ENCODE measurements around the gene BHMT. TPM values are rescaled to one million over a fixed set of nuclear protein-coding genes. Genes with fewer than 3 reads are reported as not detected.

BHMT gene
- total RNA-seq, 2 experiments from 2014 or later = not detected

GRCh38 chr5:79136618-79137017, 25.0 kb downstream of the BHMT start:
- no peak overlapping the region for H3K4me3 ChIP-seq (ENCODE audit: low read depth, low read length, poor library complexity, severe bottlenecking)
- no peak overlapping the region for H3K27ac ChIP-seq (ENCODE audit: low read depth, low read length, poor library complexity, severe bottlenecking)
- H3K4me1 ChIP-seq (ENCODE audit: insufficient read depth, low read length, poor library complexity, severe bottlenecking) = peaks cover 10% of the 10 kb centered on the region
- no TSS peak for BruUV-seq (replicated peaks)
- ChIA-PET POLR2A (no interaction called here), CTCF (ENCODE audit: unreplicated experiment) (no interaction called here)
- TF ChIP-seq CTCF (conservative IDR thresholded peaks at IDR 0.05; ENCODE audit: low read length) (no peak), EZH2phosphoT487 (IDR thresholded peaks at IDR 0.05; ENCODE audit: borderline replicate concordance, low read depth, low read length) (no peak)
- no peak overlapping the region for H2AFZ ChIP-seq (ENCODE audit: low read length)
- no peaks in the 10 kb centered on the region for H3K36me3 ChIP-seq (ENCODE audit: insufficient read depth, low read length)
- H3K9me3 ChIP-seq (ENCODE audit: low read length) = no peaks in the 10 kb centered on the region
- intact Hi-C loops (cut with micrococcal nuclease; ENCODE audit: unreplicated experiment) = no loop called here
- no peaks in the 10 kb centered on the region for H3K9me2 ChIP-seq (ENCODE audit: insufficient read depth, low read length)
- H3K4me2 ChIP-seq (ENCODE audit: low read length) = no peak overlapping the region
- no peak for DNase-seq (ENCODE audit: low spot score)
- no peaks in the 10 kb centered on the region for H3K79me2 ChIP-seq (ENCODE audit: insufficient read depth, low read depth, low read length)
- H4K20me1 ChIP-seq (ENCODE audit: insufficient read depth, low read length) = no peaks in the 10 kb centered on the region

GRCh38 chr5:79140553-79140952, 28.9 kb downstream of the BHMT start:
- ChIA-PET POLR2A (interaction anchor here (0.6 kb wide), 1 partner anchor 125 kb away, joined by 3 read pairs; no protein-coding TSS in a partner anchor), CTCF (ENCODE audit: unreplicated experiment) (no interaction called here)
- TF ChIP-seq CTCF (conservative IDR thresholded peaks at IDR 0.05; ENCODE audit: low read length) (no peak), EZH2phosphoT487 (IDR thresholded peaks at IDR 0.05; ENCODE audit: borderline replicate concordance, low read depth, low read length) (no peak)
- no peak overlapping the region for H3K27ac ChIP-seq (ENCODE audit: low read depth, low read length, poor library complexity, severe bottlenecking)
- H3K4me2 ChIP-seq (ENCODE audit: low read length) = no peak overlapping the region
- DNase-seq (ENCODE audit: low spot score) = no peak
- H3K79me2 ChIP-seq (ENCODE audit: insufficient read depth, low read depth, low read length) = no peaks in the 10 kb centered on the region
- H3K36me3 ChIP-seq (ENCODE audit: insufficient read depth, low read length) = no peaks in the 10 kb centered on the region
- intact Hi-C loops (cut with micrococcal nuclease; ENCODE audit: unreplicated experiment) = no loop called here
- no TSS peak for BruUV-seq (replicated peaks)
- H2AFZ ChIP-seq (ENCODE audit: low read length) = no peak overlapping the region
- H4K20me1 ChIP-seq (ENCODE audit: insufficient read depth, low read length) = no peaks in the 10 kb centered on the region
- H3K9me2 ChIP-seq (ENCODE audit: insufficient read depth, low read length) = no peaks in the 10 kb centered on the region
- no peak overlapping the region for H3K4me3 ChIP-seq (ENCODE audit: low read depth, low read length, poor library complexity, severe bottlenecking)
- no peaks in the 10 kb centered on the region for H3K9me3 ChIP-seq (ENCODE audit: low read length)
- no peaks in the 10 kb centered on the region for H3K4me1 ChIP-seq (ENCODE audit: insufficient read depth, low read length, poor library complexity, severe bottlenecking)

DNA sequence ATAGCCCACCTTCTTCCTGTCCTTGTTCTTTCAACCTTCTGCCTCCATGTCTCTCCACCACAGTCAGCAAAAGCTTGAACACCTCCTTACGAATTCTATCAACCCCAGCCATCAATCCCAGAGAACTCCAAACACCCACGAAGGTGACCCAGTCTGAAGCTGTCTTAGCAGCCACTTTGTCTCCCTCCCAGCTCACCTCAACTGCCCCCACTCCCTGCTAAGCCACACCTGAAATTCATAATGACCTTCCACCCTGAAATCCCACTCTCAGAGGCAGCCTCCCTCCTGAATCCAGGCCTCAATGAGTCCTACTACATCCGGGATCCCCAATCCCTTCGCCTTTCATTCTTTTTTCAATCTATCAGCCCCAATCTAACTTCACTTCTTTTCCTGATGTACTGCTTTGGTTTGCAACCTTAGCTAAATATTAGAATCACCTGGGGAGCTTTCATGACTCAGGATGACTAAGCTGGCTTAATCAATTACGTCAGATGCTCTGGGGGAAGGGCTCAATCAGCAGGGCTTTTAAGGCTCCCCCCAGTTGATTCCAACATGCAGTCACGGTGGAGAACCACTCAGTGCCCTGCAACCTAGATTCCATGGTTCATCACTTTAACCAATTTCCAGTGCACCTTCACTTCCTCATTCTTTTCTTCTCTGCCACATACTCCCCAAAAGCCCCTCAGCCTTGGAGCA, 32.2 kb downstream of the BHMT start:
- CTCF ChIA-PET (ENCODE audit: unreplicated experiment) = no interaction called here
- H3K4me2 ChIP-seq (ENCODE audit: low read length) = no peak overlapping the region
- BruUV-seq (replicated peaks) = no TSS peak
- no peaks in the 10 kb centered on the region for H4K20me1 ChIP-seq (ENCODE audit: insufficient read depth, low read length)
- no peaks in the 10 kb centered on the region for H3K9me3 ChIP-seq (ENCODE audit: low read length)
- H3K36me3 ChIP-seq (ENCODE audit: insufficient read depth, low read length) = no peaks in the 10 kb centered on the region
- intact Hi-C loops (cut with micrococcal nuclease; ENCODE audit: unreplicated experiment) = no loop called here
- no peak for DNase-seq (ENCODE audit: low spot score)
- no peaks in the 10 kb centered on the region for H3K79me2 ChIP-seq (ENCODE audit: insufficient read depth, low read depth, low read length)
- H3K9me2 ChIP-seq (ENCODE audit: insufficient read depth, low read length) = no peaks in the 10 kb centered on the region
- H3K4me3 ChIP-seq (ENCODE audit: low read depth, low read length, poor library complexity, severe bottlenecking) = no peak overlapping the region
- no peak overlapping the region for H3K27ac ChIP-seq (ENCODE audit: low read depth, low read length, poor library complexity, severe bottlenecking)
- TF ChIP-seq EZH2phosphoT487 (IDR thresholded peaks at IDR 0.05; ENCODE audit: borderline replicate concordance, low read depth, low read length) (no peak), CTCF (conservative IDR thresholded peaks at IDR 0.05; ENCODE audit: low read length) (no peak)
- POLR2A ChIA-PET = interaction anchor here (0.6 to 2.7 kb wide), 2 partner anchors 11 to 79 kb away, joined by 4 to 17 read pairs; no protein-coding TSS in a partner anchor
- no peaks in the 10 kb centered on the region for H3K4me1 ChIP-seq (ENCODE audit: insufficient read depth, low read length, poor library complexity, severe bottlenecking)
- no peak overlapping the region for H2AFZ ChIP-seq (ENCODE audit: low read length)
